Measurements from ENCODE around the gene ZDHHC9.

Gene ZDHHC9

DNA sequence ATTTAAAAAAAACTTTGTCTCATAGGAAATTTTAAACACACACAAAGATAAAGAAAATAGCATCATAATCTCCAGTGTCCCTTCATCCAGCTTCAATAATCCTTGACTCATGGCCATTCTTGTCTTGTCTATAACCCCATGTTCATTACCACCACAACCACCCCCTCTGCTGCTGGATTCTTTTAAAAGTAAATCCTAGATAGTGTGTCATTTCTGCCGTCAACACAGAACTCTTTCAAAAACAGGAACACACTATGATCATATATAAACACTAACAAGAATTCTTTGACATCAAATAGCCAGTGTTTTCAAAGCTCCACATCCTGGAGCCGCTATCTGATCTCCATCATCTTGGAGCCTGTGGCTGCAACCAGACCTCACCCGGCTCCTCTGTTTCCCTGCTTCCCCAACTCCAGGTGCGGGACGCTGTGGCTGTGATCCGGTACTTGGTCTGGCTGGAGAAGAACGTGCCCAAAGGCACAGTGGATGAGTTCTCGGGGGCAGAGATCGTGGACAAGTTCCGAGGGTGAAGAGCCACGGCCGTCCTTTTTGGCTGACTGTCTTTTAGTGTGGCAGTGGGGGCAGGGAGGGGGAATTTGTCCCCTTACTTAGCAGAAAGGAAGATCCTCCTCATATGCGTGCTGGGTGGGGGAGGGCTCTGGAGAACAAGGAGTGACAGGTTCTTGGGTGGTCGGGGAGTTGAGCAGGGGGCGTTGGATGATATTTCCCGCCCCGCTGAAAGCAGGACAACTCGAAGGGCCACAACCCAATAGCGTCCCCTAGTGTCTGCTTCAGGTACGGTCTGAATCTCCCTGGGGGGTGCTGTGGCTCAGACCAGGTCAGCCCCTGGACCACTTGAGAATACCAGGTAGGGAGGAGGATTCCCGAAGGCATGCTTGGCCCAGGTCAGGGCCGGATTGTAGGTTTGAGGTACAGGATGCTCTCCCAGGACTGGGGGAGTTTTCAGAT, 89.3 kb downstream of the ZDHHC9 start:
- TF ChIP-seq TEAD4 (IDR thresholded peaks at IDR 0.05) (no peak), USF1 (IDR thresholded peaks at IDR 0.05) (no peak), CEBPB (IDR thresholded peaks at IDR 0.05) (no peak), CREB1 (IDR thresholded peaks at IDR 0.05; ENCODE audit: low read depth) (no peak), RAD21 (IDR thresholded peaks at IDR 0.05; ENCODE audit: low read depth) (peak; percentile 49; the same call in 1 of the 2 replicates)
- TF ChIP-seq, protein P1, sequence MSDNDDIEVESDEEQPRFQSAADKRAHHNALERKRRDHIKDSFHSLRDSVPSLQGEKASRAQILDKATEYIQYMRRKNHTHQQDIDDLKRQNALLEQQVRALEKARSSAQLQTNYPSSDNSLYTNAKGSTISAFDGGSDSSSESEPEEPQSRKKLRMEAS (IDR thresholded peaks at IDR 0.05), result no peak

All from Ishikawa (cell line).